ENCODE measurements around the gene CPS1.

CPS1 gene

DNA sequence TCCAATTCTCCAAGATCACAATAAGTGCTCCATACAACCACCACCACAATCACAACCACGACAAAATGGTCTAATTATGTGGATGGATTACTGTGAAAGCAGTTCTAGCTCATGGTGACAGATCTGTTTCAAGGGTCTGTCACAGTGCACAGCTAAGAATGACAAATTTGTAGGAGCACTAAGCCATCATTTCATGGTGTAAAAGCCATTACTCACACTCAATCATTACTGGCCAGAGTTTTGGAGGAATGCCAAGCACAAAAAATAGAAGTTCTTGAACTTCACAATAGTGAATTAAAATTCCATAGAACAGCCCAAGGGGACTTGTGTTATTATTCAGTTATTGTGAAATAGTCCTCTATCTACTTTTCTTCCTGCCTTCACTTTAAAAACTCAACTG, 2.3 kb downstream of the CPS1 start:
- TF ChIP-seq, protein P1, sequence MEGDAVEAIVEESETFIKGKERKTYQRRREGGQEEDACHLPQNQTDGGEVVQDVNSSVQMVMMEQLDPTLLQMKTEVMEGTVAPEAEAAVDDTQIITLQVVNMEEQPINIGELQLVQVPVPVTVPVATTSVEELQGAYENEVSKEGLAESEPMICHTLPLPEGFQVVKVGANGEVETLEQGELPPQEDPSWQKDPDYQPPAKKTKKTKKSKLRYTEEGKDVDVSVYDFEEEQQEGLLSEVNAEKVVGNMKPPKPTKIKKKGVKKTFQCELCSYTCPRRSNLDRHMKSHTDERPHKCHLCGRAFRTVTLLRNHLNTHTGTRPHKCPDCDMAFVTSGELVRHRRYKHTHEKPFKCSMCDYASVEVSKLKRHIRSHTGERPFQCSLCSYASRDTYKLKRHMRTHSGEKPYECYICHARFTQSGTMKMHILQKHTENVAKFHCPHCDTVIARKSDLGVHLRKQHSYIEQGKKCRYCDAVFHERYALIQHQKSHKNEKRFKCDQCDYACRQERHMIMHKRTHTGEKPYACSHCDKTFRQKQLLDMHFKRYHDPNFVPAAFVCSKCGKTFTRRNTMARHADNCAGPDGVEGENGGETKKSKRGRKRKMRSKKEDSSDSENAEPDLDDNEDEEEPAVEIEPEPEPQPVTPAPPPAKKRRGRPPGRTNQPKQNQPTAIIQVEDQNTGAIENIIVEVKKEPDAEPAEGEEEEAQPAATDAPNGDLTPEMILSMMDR (conservative IDR thresholded peaks at IDR 0.05) = no peak
- H3K27ac ChIP-seq = no peak overlapping the region

DNA sequence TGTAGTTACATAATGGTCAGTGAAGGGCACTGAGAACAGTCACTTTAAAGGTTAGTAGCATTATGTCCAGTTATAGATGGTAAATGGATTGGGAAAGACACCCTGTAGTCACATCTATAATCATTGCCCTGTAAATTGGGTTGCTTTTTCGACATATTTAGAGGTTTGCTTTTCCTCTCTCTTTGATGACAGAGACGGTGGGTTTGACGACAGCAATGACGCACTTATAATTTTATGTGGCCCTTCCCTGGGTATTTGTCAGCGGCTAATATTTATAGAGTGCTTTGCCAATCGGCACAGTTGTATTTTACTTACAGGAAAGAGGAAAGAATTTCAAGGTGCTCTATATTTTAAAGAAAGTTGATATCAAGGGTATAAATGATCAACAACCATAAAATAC, 2.8 kb downstream of the CPS1 start:
- TF ChIP-seq, protein P1 (conservative IDR thresholded peaks at IDR 0.05) = no peak
- H3K27ac ChIP-seq = no peak overlapping the region

DNA sequence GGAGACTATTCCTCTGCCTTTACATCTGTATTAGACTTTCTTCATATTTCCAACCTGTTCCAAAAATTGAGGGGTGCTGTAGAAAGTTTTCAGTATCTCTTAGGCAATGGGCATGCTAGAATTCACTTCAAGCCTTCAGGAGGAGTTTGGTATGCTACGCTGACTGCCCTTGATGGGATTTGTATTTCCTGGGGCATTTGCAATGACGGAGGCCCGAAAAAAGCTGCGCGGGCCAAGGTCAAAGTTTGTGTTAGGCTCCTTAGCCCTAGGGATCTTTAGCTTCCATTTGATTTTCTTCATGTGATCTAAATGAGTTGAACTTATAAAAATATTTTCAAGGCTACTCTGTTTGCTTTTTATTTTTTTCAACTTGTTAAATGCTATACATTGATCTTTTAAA, 5.1 kb downstream of the CPS1 start:
- no peak overlapping the region for H3K27ac ChIP-seq
- TF ChIP-seq, protein P1 (conservative IDR thresholded peaks at IDR 0.05) = no peak

DNA sequence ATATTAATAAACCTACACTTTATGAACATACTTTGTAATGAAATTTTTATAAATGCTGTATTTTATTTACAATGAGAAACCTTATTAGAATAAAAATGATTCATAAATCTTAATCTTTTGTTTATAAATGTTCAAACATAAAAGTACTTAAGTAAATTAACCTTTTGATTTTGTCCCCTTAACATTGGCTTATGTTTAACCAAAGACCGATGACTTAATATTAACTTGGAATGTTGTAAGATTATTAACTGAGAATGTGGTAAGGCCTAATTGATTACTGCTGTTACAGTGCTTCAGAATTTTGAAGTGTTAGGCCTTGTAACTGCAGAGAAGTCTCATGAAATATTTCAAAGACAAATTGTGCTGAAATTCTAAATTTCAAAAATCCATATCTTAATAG, 5.7 kb downstream of the CPS1 start:
- TF ChIP-seq, protein P1 (conservative IDR thresholded peaks at IDR 0.05) = no peak

DNA sequence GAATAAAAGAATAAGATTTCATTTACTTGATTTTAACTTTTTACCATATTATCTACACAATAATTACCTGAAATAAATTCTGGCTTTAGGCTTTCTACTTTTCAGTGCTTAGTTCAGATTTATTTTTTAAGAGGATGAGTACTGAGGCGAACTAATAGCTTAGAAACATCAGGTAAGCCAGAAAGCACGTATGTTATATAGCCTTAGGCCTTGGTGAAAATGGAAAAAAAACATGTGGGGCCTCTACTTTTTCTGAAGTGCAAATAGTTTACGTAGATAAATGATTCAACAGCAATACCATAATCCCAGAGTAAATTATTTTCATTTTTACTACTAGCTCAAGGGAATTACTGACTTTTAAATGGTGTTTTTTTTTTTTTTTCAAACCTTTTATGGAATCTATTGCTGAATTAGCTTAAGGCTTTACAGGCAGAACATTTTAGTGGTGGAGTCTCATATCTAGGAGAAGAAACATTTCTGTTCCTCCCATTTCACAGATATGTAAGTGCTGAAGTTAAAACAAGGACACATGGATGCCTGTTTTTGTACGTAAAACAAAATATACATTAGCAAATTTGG, 6.2 kb downstream of the CPS1 start:
- TF ChIP-seq, protein P1 (conservative IDR thresholded peaks at IDR 0.05) = no peak
- no peak overlapping the region for H3K27ac ChIP-seq

More for the DNA sequence above, 5.7 kb downstream of the CPS1 start:
- no peak overlapping the region for H3K27ac ChIP-seq

DNA sequence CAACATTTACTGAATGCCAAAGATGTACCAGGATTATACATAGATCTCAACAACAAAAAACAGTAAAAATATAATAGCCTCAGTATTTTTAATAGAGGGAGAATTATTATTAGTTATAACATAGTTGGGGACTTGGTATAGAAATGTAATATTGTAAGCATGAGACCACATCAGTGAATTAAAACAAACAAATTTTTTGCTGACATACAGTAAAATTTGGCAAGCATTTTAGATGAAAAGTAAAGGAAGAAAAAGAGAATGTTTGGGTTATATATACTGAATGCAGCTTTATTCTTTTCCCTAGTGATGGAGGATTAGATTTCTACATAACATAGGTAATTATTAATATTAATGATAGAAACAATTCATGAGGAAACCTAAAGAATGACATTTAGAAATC, 10.9 kb downstream of the CPS1 start:
- H3K27ac ChIP-seq = no peak overlapping the region
- TF ChIP-seq, protein P1 (conservative IDR thresholded peaks at IDR 0.05) = no peak

DNA sequence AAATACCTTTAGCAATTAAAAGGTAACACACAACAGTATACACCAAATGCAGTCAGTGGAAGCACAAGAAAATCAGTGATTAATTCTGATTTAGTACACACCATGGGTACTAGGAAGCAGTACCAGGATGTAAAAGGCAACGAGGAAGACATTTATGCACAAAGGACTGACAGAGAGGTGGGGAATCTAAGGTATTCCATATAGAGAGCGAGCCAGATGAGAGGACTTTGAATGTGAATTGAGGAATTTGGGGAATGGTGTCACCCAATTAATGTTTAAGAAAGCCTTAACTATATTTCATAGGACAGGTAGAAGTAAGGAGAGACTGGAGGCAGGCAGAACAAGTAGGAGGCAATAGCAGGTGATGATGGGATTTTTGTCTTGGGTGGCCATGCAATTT, 11.7 kb downstream of the CPS1 start:
- no peak overlapping the region for H3K27ac ChIP-seq
- TF ChIP-seq, protein P1 (conservative IDR thresholded peaks at IDR 0.05) = no peak
